Astrocyte (in vitro differentiated cells and primary cell): ENCODE results near the gene PEX14. TPM values are rescaled to one million over a fixed set of nuclear protein-coding genes. Genes with fewer than 3 reads are reported as not detected.

Experiments
- DNase-seq: peaks from one replicate; pipeline ENCODE4 v3.0.0-alpha.2; 2010; ENCODE audit warnings: low read depth
- FAIRE-seq: peaks from 2 replicates; lab custom pipeline; 2011; peaks lifted over from hg19 to GRCh38; lab: Jason Lieb, UNC
- H2AFZ ChIP-seq: 2 replicates; pipeline ENCODE4 v1.6.0; 2012; ENCODE audit warnings: low read depth, low read length, inconsistent platforms
- H3K27ac ChIP-seq: 2 replicates; pipeline ENCODE4 v1.5.1; 2011; ENCODE audit warnings: low read depth, low read length, inconsistent platforms
- H3K27me3 ChIP-seq: 2 replicates; pipeline ENCODE4 v1.6.0; 2011; ENCODE audit warnings: low read length, inconsistent platforms; ENCODE audit not compliant: insufficient read depth
- H3K36me3 ChIP-seq: 2 replicates; pipeline ENCODE4 v1.5.1; 2011; ENCODE audit warnings: low read length, inconsistent platforms; ENCODE audit not compliant: insufficient read depth
- H3K4me1 ChIP-seq: 2 replicates; pipeline ENCODE4 v1.5.1; 2011; ENCODE audit warnings: low read length, inconsistent platforms; ENCODE audit not compliant: insufficient read depth
- H3K4me2 ChIP-seq: 2 replicates; pipeline ENCODE4 v1.6.0; 2012; ENCODE audit warnings: low read length, inconsistent platforms
- H3K4me3 ChIP-seq: 2 replicates; pipeline ENCODE4 v1.5.1; 2011; ENCODE audit warnings: low read depth, mild to moderate bottlenecking, low read length, inconsistent platforms; ENCODE audit not compliant: insufficient read depth
- H3K79me2 ChIP-seq: 2 replicates; pipeline ENCODE4 v1.6.0; 2012; ENCODE audit warnings: mild to moderate bottlenecking, low read length, inconsistent platforms; ENCODE audit not compliant: insufficient read depth
- H3K9ac ChIP-seq: 2 replicates; pipeline ENCODE4 v1.6.0; 2012; ENCODE audit warnings: mild to moderate bottlenecking, low read length, inconsistent platforms
- H3K9me3 ChIP-seq: 2 replicates; pipeline ENCODE4 v1.5.1; 2012; ENCODE audit warnings: low read depth, mild to moderate bottlenecking, low read length, inconsistent platforms; ENCODE audit not compliant: insufficient read depth
- H4K20me1 ChIP-seq: 2 replicates; pipeline ENCODE4 v1.6.0; 2012; ENCODE audit warnings: low read length, inconsistent platforms; ENCODE audit not compliant: insufficient read depth
- H3K27ac Mint-ChIP-seq: one replicate; pipeline ENCODE4 v1.8.0; 2021; ENCODE audit warnings: mild to moderate bottlenecking, mixed read lengths; ENCODE audit not compliant: unreplicated experiment
- H3K27me3 Mint-ChIP-seq: one replicate; pipeline ENCODE4 v1.8.0; 2021; ENCODE audit warnings: low read depth, mixed read lengths; ENCODE audit not compliant: unreplicated experiment
- H3K36me3 Mint-ChIP-seq: one replicate; pipeline ENCODE4 v1.8.0; 2021; ENCODE audit warnings: low read depth, mixed read lengths; ENCODE audit not compliant: unreplicated experiment
- H3K4me1 Mint-ChIP-seq: one replicate; pipeline ENCODE4 v1.8.0; 2021; ENCODE audit warnings: low read depth, mixed read lengths; ENCODE audit not compliant: unreplicated experiment
- H3K4me3 Mint-ChIP-seq: one replicate; pipeline ENCODE4 v1.8.0; 2021; ENCODE audit warnings: mild to moderate bottlenecking, moderate library complexity, mixed read lengths; ENCODE audit not compliant: unreplicated experiment
- H3K9me3 Mint-ChIP-seq: one replicate; pipeline ENCODE4 v1.8.0; 2021; ENCODE audit warnings: mild to moderate bottlenecking, mixed read lengths; ENCODE audit not compliant: unreplicated experiment
- EZH2 ChIP-seq: IDR thresholded peaks from 2 replicates; pipeline ENCODE4 v1.6.1; 2012; ENCODE audit warnings: mild to moderate bottlenecking, low read length, inconsistent platforms; ENCODE audit not compliant: insufficient read depth
- total RNA-seq: library from RNA; stranded (reverse); gene quantifications from 2 replicates; pipeline ENCODE4 v1.2.1, GENCODE V29; 2021
- TF ChIP-seq, protein P1 (sequence below): IDR thresholded peaks from 2 replicates; pipeline ENCODE4 v1.5.1; 2011; ENCODE audit warnings: low read depth, mild to moderate bottlenecking, inconsistent platforms, low read length, moderate library complexity; ENCODE audit not compliant: insufficient read depth

PEX14 gene
- total RNA-seq, 1 donor from 2014 or later, result 23.3 TPM

DNA sequence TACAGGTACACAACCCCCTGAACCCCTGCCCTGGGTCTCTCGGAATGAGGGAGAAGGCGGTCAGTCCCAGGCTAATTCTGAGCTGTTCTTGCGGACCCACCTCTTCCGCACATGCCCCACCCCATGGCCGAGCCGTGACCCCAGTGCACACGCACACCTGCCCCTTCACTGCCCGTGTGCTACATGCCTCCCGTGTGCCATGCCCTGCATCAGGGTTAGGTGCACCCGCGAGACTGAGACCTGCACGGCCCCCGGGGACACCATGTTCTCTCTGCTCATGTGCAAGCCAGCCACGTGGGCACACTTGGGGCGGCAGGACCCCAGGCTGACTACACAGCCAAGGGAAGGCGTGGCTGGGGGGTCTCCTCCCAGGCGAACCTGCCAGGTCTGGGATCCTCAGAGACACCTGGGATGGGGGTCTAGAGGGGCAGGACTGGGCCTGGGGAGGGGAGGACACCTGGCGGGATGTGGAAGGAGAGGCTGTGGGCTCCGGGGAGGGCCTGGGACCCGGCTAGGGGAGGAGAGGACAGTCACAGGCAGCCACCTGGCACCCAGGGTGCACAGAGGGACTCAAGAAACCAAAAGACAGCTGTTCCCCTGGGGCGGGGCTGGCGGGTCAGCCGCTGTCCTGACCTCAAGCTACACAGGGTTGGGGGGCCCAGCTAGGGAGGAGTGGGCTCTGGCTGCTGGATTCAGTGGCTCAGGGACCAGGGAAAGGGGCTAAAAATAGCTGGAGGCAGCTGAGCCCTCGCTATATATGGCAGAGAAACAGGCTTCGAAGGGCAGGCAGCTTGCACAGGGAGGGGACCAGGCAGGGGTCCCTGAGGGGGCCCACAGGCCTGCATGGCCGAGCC is 188.3 kb downstream of the PEX14 start:
- Mint-ChIP-seq H3K9me3 (no peaks in the 10 kb centered on the region), H3K36me3 (peaks cover 2% of the 10 kb centered on the region), H3K27me3 (peaks cover 9% of the 10 kb centered on the region), H3K4me1 (no peaks in the 10 kb centered on the region), H3K27ac (no peak overlapping the region), H3K4me3 (no peak overlapping the region)
- H2AFZ ChIP-seq, result no peak overlapping the region
- TF ChIP-seq, protein P1, sequence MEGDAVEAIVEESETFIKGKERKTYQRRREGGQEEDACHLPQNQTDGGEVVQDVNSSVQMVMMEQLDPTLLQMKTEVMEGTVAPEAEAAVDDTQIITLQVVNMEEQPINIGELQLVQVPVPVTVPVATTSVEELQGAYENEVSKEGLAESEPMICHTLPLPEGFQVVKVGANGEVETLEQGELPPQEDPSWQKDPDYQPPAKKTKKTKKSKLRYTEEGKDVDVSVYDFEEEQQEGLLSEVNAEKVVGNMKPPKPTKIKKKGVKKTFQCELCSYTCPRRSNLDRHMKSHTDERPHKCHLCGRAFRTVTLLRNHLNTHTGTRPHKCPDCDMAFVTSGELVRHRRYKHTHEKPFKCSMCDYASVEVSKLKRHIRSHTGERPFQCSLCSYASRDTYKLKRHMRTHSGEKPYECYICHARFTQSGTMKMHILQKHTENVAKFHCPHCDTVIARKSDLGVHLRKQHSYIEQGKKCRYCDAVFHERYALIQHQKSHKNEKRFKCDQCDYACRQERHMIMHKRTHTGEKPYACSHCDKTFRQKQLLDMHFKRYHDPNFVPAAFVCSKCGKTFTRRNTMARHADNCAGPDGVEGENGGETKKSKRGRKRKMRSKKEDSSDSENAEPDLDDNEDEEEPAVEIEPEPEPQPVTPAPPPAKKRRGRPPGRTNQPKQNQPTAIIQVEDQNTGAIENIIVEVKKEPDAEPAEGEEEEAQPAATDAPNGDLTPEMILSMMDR, result no peak
- no peak for TF ChIP-seq EZH2
- H3K27ac ChIP-seq, result no peak overlapping the region
- H3K27me3 ChIP-seq, result no peaks in the 10 kb centered on the region
- H3K9ac ChIP-seq, result no peak overlapping the region
- no peaks in the 10 kb centered on the region for H3K9me3 ChIP-seq
- H3K4me1 ChIP-seq, result no peaks in the 10 kb centered on the region
- H3K4me2 ChIP-seq, result peak overlapping the region; percentile 39
- no peaks in the 10 kb centered on the region for H3K36me3 ChIP-seq
- DNase-seq (no peak), FAIRE-seq (no peak)
- no peak overlapping the region for H3K4me3 ChIP-seq
- peaks cover 6% of the 10 kb centered on the region for H4K20me1 ChIP-seq
- no peaks in the 10 kb centered on the region for H3K79me2 ChIP-seq

DNA sequence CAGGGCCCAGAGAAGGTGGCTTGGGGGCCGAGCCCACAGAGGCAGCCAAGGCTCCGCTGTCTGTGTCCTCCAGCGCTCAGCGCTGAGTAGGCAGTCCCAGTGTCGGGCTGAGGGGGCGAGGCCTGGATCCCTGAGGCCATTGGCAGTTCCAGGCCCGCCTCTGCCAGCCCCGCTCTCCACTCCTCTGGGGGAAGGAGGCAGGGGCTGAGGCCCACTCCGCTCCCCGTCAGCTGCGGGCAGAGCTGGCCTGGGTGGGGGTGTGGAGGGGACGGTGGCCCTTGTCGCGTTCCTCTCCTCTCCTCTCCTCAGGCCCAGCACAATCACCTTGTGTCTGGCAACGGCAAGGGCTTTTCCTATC is 188.9 kb downstream of the PEX14 start:
- Histone ChIP-seq H2AFZ (peak overlapping the region; percentile 71), H3K9ac (no peak overlapping the region), H3K27me3 (no peaks in the 10 kb centered on the region), H3K4me2 (peak overlapping the region; percentile 39), H4K20me1 (peaks cover 6% of the 10 kb centered on the region), H3K27ac (no peak overlapping the region), H3K4me1 (no peaks in the 10 kb centered on the region), H3K4me3 (no peak overlapping the region), H3K36me3 (no peaks in the 10 kb centered on the region), H3K9me3 (no peaks in the 10 kb centered on the region), H3K79me2 (no peaks in the 10 kb centered on the region)
- H3K4me1 Mint-ChIP-seq, result no peaks in the 10 kb centered on the region
- H3K9me3 Mint-ChIP-seq, result no peaks in the 10 kb centered on the region
- H3K36me3 Mint-ChIP-seq, result peaks cover 2% of the 10 kb centered on the region
- H3K4me3 Mint-ChIP-seq, result no peak overlapping the region
- H3K27ac Mint-ChIP-seq, result no peak overlapping the region
- DNase-seq (no peak), FAIRE-seq (no peak)
- peaks cover 9% of the 10 kb centered on the region for H3K27me3 Mint-ChIP-seq
- TF ChIP-seq, protein P1, result no peak
- no peak for TF ChIP-seq EZH2

DNA sequence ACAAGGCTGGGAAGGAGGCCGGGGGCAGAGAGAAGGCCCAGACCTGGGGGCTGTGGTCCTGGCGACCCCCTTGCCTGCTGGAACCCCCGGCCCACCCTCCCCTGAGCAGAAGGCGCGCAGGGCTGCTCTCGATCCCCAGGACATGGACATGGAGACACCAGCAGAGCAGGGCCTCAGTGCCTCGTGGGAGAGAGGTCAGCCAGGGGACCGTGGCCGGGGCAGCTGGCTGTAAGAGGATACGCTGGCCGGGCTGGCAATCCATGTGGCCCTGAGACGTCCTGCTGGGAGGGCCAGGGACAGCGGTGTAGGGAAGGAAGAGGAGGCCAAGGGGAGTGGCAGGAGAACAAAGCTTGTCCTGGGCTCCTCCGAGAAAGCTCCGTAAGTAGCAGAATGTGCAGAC is 189.5 kb downstream of the PEX14 start:
- H2AFZ ChIP-seq, result no peak overlapping the region
- H3K9me3 Mint-ChIP-seq, result no peaks in the 10 kb centered on the region
- H4K20me1 ChIP-seq, result peaks cover 6% of the 10 kb centered on the region
- H3K27me3 ChIP-seq, result no peaks in the 10 kb centered on the region
- no peak overlapping the region for H3K4me2 ChIP-seq
- H3K27me3 Mint-ChIP-seq, result peaks cover 10% of the 10 kb centered on the region
- TF ChIP-seq EZH2, result no peak
- TF ChIP-seq, protein P1, result no peak
- no peaks in the 10 kb centered on the region for H3K4me1 ChIP-seq
- no peak overlapping the region for H3K27ac Mint-ChIP-seq
- H3K4me3 ChIP-seq, result no peak overlapping the region
- H3K27ac ChIP-seq, result no peak overlapping the region
- no peak for DNase-seq
- H3K9ac ChIP-seq, result no peak overlapping the region
- no peaks in the 10 kb centered on the region for H3K9me3 ChIP-seq
- H3K4me3 Mint-ChIP-seq, result no peak overlapping the region
- H3K36me3 ChIP-seq, result no peaks in the 10 kb centered on the region
- H3K4me1 Mint-ChIP-seq, result no peaks in the 10 kb centered on the region
- no peaks in the 10 kb centered on the region for H3K79me2 ChIP-seq
- H3K36me3 Mint-ChIP-seq, result peaks cover 2% of the 10 kb centered on the region
- FAIRE-seq, result no peak
